Caco-2 (cell line): Measurements from ENCODE around the gene SPACA1. TPM values are rescaled to one million over a fixed set of nuclear protein-coding genes. Genes with fewer than 3 reads are reported as not detected.

ENCODE experiments used
- BruUV-seq: library from RNA; stranded (reverse); fragments of 400-500 nt; replicated peaks from 2 replicates; lab custom pipeline; 2021; lab: Mats Ljungman, UMichigan
- CTCF ChIA-PET: fragments of 300-600 bp; sonication (Branson Sonifier 250); formaldehyde crosslinking; loops from one replicate; lab custom pipeline; 2022; ENCODE audit warnings: antibody characterized with exemption; lab: Charles Lee
- POLR2A ChIA-PET: fragments of 300-600 bp; sonication (Branson Sonifier 250); formaldehyde crosslinking; loops from one replicate; lab custom pipeline; 2022; ENCODE audit warnings: antibody characterized with exemption; lab: Charles Lee
- DNase-seq, 2 experiments: peaks; one replicate each; pipeline versions ENCODE4 v3.0.0 to v3.0.0-alpha.2; 2020 to 2022
- H3K27me3 ChIP-seq: replicated peaks from 2 replicates; pipeline ENCODE4 v1.6.0; 2011; ENCODE audit warnings: low read length; ENCODE audit not compliant: control insufficient read depth, insufficient read depth
- H3K36me3 ChIP-seq: 2 replicates; pipeline ENCODE4 v1.5.1; 2011; ENCODE audit warnings: low read length; ENCODE audit not compliant: control insufficient read depth, insufficient read depth
- H3K4me1 ChIP-seq: fragments of 250-450 bp; sonication (Bioruptor Pico); 2 replicates; pipeline ENCODE4 v1.5.1; 2020; ENCODE audit warnings: mild to moderate bottlenecking
- H3K4me3 ChIP-seq: 2 replicates; pipeline ENCODE4 v1.5.1; 2011; ENCODE audit warnings: low read depth, mild to moderate bottlenecking, control low read depth, low read length
- H3K9me3 ChIP-seq: fragments of 250-450 bp; sonication (Bioruptor Pico); 2 replicates; pipeline ENCODE4 v1.5.1; 2020; ENCODE audit warnings: mild to moderate bottlenecking, moderate library complexity
- H3K27ac Mint-ChIP-seq: one replicate; pipeline ENCODE4 v1.8.0; 2022; ENCODE audit warnings: mixed read lengths; ENCODE audit not compliant: unreplicated experiment
- H3K27me3 Mint-ChIP-seq: one replicate; pipeline ENCODE4 v1.8.0; 2022; ENCODE audit warnings: mixed read lengths; ENCODE audit not compliant: insufficient read depth, unreplicated experiment
- H3K36me3 Mint-ChIP-seq: one replicate; pipeline ENCODE4 v1.8.0; 2022; ENCODE audit warnings: mild to moderate bottlenecking, mixed read lengths; ENCODE audit not compliant: insufficient read depth, unreplicated experiment
- H3K4me1 Mint-ChIP-seq: one replicate; pipeline ENCODE4 v1.8.0; 2022; ENCODE audit warnings: low read depth, mixed read lengths; ENCODE audit not compliant: unreplicated experiment
- H3K4me3 Mint-ChIP-seq: one replicate; pipeline ENCODE4 v1.8.0; 2022; ENCODE audit warnings: mild to moderate bottlenecking, moderate library complexity, mixed read lengths; ENCODE audit not compliant: unreplicated experiment
- H3K9me3 Mint-ChIP-seq: one replicate; pipeline ENCODE4 v1.8.0; 2022; ENCODE audit warnings: mixed read lengths; ENCODE audit not compliant: unreplicated experiment
- intact Hi-C: fragments of 100-400 bp; cut with micrococcal nuclease; formaldehyde crosslinking; loops from one replicate; pipeline ENCODE4 v1.10.0; 2022; ENCODE audit not compliant: unreplicated experiment
- total RNA-seq: library from RNA; stranded (reverse); gene quantifications from 2 replicates; pipeline ENCODE4 v1.2.3, GENCODE V29; 2022
- TF ChIP-seq, protein P1 (sequence below), 2 experiments: fragments of 200-600 bp in 1 of 2; IDR thresholded peaks; 1 replicate in 1 of 2; 2 replicates in 1 of 2; pipeline versions ENCODE4 v1.5.1 to v1.8.0; 2011 to 2022; ENCODE audit warnings: antibody characterized with exemption in 1 of 2, control low read depth in 1 of 2, inconsistent platforms in 1 of 2, low read depth in 1 of 2, low read length in 1 of 2, mild to moderate bottlenecking in 1 of 2, moderate library complexity in 1 of 2; ENCODE audit not compliant: insufficient read depth in 1 of 2, severe bottlenecking in 1 of 2, unreplicated experiment in 1 of 2

The SPACA1 gene
- total RNA-seq, 1 experiment from 2014 or later = not detected

DNA sequence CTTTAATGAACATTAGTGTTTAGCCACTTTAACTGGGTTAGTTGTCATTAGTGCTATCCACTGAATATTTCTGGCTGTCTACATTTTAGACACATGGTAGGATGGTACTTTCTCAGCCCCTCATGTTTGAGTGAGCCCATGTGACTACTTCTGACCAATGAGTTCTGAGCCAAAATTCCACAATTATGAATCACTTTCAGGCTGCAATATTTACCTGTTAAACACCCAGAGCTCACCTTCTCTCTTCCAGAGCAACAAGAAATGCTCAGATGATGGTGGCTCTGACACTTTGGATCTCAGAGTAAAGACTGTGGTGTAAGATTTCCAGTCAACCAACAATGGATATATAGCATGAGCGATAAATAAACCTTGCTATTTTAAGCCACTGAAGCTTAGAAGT lies 24.8 kb downstream of the SPACA1 start:
- no peaks in the 10 kb centered on the region for H3K36me3 Mint-ChIP-seq
- H3K9me3 Mint-ChIP-seq = peaks cover 29% of the 10 kb centered on the region
- no peak overlapping the region for H3K4me3 ChIP-seq
- no peaks in the 10 kb centered on the region for H3K9me3 ChIP-seq
- H3K4me1 Mint-ChIP-seq = peaks cover 8% of the 10 kb centered on the region
- DNase-seq = peak in 1 of 2 experiments; percentile 24
- TF ChIP-seq, protein P1, sequence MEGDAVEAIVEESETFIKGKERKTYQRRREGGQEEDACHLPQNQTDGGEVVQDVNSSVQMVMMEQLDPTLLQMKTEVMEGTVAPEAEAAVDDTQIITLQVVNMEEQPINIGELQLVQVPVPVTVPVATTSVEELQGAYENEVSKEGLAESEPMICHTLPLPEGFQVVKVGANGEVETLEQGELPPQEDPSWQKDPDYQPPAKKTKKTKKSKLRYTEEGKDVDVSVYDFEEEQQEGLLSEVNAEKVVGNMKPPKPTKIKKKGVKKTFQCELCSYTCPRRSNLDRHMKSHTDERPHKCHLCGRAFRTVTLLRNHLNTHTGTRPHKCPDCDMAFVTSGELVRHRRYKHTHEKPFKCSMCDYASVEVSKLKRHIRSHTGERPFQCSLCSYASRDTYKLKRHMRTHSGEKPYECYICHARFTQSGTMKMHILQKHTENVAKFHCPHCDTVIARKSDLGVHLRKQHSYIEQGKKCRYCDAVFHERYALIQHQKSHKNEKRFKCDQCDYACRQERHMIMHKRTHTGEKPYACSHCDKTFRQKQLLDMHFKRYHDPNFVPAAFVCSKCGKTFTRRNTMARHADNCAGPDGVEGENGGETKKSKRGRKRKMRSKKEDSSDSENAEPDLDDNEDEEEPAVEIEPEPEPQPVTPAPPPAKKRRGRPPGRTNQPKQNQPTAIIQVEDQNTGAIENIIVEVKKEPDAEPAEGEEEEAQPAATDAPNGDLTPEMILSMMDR (IDR thresholded peaks at IDR 0.05; ENCODE audit: insufficient read depth in 1 of 2, low read depth in 1 of 2, low read length in 1 of 2, severe bottlenecking in 1 of 2, unreplicated experiment in 1 of 2) = no peak
- H3K27ac Mint-ChIP-seq = no peak overlapping the region
- no peaks in the 10 kb centered on the region for H3K27me3 Mint-ChIP-seq
- no peak overlapping the region for H3K4me3 Mint-ChIP-seq
- CTCF ChIA-PET = no interaction called here
- H3K4me1 ChIP-seq = no peaks in the 10 kb centered on the region; the same call in 1 of the 2 replicates
- intact Hi-C loops = no loop called here
- POLR2A ChIA-PET = interaction anchor here (0.6 kb wide), 1 partner anchor 9 kb away, joined by 4 read pairs; no protein-coding TSS in a partner anchor
- no peaks in the 10 kb centered on the region for H3K27me3 ChIP-seq
- no TSS peak for BruUV-seq
- no peaks in the 10 kb centered on the region for H3K36me3 ChIP-seq

DNA sequence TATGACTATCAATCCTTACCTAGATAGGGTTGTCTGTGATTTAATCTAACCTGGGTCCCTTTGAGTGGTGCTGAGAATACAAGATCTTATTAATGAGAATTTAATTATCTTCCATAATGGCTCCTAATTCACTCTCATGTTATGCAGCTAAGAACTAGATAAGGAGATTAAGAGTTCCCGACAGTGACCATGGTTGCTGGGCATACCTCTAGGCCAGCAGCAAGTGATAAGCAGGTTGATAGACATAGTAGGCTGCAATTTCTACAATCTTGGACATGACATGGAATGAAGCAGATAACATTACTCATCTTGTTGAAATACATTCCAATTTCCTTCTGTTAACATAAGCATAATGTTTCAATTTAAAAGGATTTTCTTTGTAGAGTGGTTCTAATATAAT lies 27.1 kb downstream of the SPACA1 start:
- Histone ChIP-seq H3K36me3 (no peaks in the 10 kb centered on the region), H3K9me3 (no peaks in the 10 kb centered on the region), H3K4me1 (no peaks in the 10 kb centered on the region; the same call in 1 of the 2 replicates), H3K27me3 (no peaks in the 10 kb centered on the region), H3K4me3 (no peak overlapping the region)
- TF ChIP-seq, protein P1 (IDR thresholded peaks at IDR 0.05; ENCODE audit: insufficient read depth in 1 of 2, low read depth in 1 of 2, low read length in 1 of 2, severe bottlenecking in 1 of 2, unreplicated experiment in 1 of 2) = no peak
- H3K27ac Mint-ChIP-seq = no peak overlapping the region
- ChIA-PET POLR2A (no interaction called here), CTCF (no interaction called here)
- peaks cover 16% of the 10 kb centered on the region for H3K9me3 Mint-ChIP-seq
- intact Hi-C loops = no loop called here
- no peak overlapping the region for H3K4me3 Mint-ChIP-seq
- H3K27me3 Mint-ChIP-seq = no peaks in the 10 kb centered on the region
- no peak for DNase-seq
- no TSS peak for BruUV-seq
- no peaks in the 10 kb centered on the region for H3K4me1 Mint-ChIP-seq
- no peaks in the 10 kb centered on the region for H3K36me3 Mint-ChIP-seq

DNA sequence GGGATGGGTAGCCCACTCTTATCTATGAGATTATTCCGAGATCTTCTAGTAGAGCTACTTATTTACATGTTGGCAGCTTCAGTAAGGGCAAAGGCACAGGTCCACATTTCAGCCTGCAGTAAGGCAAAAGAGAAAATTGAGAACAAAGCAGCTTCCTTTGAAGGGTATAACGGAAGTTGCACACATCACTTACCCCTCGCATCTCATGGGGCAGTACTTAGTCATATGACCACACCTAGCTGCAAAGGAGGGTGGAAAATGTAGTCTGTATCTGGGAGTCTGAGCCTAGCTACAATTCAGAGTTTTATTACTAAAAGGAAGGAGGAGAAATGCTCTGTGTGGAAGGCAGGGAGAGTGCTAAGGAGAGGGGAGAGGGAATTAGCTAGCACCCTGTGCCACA lies 29.7 kb downstream of the SPACA1 start:
- no peaks in the 10 kb centered on the region for H3K27me3 ChIP-seq
- H3K9me3 ChIP-seq = no peaks in the 10 kb centered on the region
- intact Hi-C loops = no loop called here
- H3K4me3 Mint-ChIP-seq = no peak overlapping the region
- H3K36me3 Mint-ChIP-seq = no peaks in the 10 kb centered on the region
- no TSS peak for BruUV-seq
- ChIA-PET POLR2A (no interaction called here), CTCF (no interaction called here)
- H3K27me3 Mint-ChIP-seq = no peaks in the 10 kb centered on the region
- no peak overlapping the region for H3K4me3 ChIP-seq
- DNase-seq = no peak
- no peaks in the 10 kb centered on the region for H3K36me3 ChIP-seq
- H3K27ac Mint-ChIP-seq = no peak overlapping the region
- no peaks in the 10 kb centered on the region for H3K4me1 Mint-ChIP-seq
- no peaks in the 10 kb centered on the region for H3K9me3 Mint-ChIP-seq
- H3K4me1 ChIP-seq = no peaks in the 10 kb centered on the region; the same call in 1 of the 2 replicates
- TF ChIP-seq, protein P1 (IDR thresholded peaks at IDR 0.05; ENCODE audit: insufficient read depth in 1 of 2, low read depth in 1 of 2, low read length in 1 of 2, severe bottlenecking in 1 of 2, unreplicated experiment in 1 of 2) = no peak
